Spleen (tissue), 7 donors: Measurements from ENCODE around the gene ANXA2.

ENCODE experiments used
- CTCF ChIP-seq, 11 experiments: fragments of 200-600 bp in 7 of 11; fragments of 450-650 bp in 4 of 11; sonication (generic) in 4 of 11; IDR thresholded peaks in 8 of 11; conservative IDR thresholded peaks in 3 of 11; 1 replicate in 7 of 11; 2 replicates in 4 of 11; pipeline versions ENCODE4 v1.4.0 to v1.8.0; 2016 to 2021; ENCODE audit warnings: antibody characterized with exemption in 11 of 11, inconsistent platforms in 4 of 11, mild to moderate bottlenecking in 1 of 11
- POLR2A ChIP-seq, 3 donors: fragments of 450-650 bp; IDR thresholded peaks; one replicate each; pipeline ENCODE4 v1.5.1; 2017; ENCODE audit warnings: antibody characterized with exemption in 3 of 3, mild to moderate bottlenecking in 1 of 3
- donor health status: DM: no; HTN: no; CAD: no; lungs with moderate emphysema.
- donor health status: DM: no; HTN: no; CAD: no.
- donor health status: DM: no; HTN: no; CAD: no.

GRCh38 chr15:60347480-60348049 lies 50.2 kb downstream of the ANXA2 start:
- TF ChIP-seq CTCF (IDR thresholded peaks at IDR 0.05 in 8 of 11, conservative IDR thresholded peaks at IDR 0.05 in 3 of 11) (no peak), POLR2A (IDR thresholded peaks at IDR 0.05) (no peak)
